Stimulated activated CD8-positive, alpha-beta memory T cell treated with anti-CD3 and anti-CD28 coated beads, Interleukin-7, amount 100 ng/mL, for 24 hours (primary cell): ENCODE data around the gene RPL29.
A peak's percentile ranks its signal among the peaks of the same experiment; 100 is the strongest.
"Not testable (repeated sequence)": the region's sequence is repeated elsewhere in the genome, so short reads cannot be mapped to it uniquely, and the experiment has no call there.

Source experiments
- DNase-seq: peaks from one replicate; pipeline ENCODE4 v3.0.0-alpha.2; 2020; ENCODE audit warnings: low read depth

Gene RPL29

GRCh38 chr3:52005571-52005986, 9.9 kb upstream of the RPL29 start:
- no peak for DNase-seq

GRCh38 chr3:52004906-52005395, 9.3 kb upstream of the RPL29 start:
- DNase-seq, result no peak

GRCh38 chr3:52004163-52004787, 8.6 kb upstream of the RPL29 start:
- no peak for DNase-seq

- no peak for DNase-seq
These were observed 7.1 kb upstream of the RPL29 start for GRCh38 chr3:52002748-52003147.

GRCh38 chr3:52001443-52001974, 5.8 kb upstream of the RPL29 start:
- DNase-seq, result peak; percentile 70

GRCh38 chr3:51999846-52000245, 4.2 kb upstream of the RPL29 start:
- no peak for DNase-seq

GRCh38 chr3:51998774-51999173, 3.1 kb upstream of the RPL29 start:
- no peak for DNase-seq

GRCh38 chr3:51997935-51998596, 2.4 kb upstream of the RPL29 start:
- no peak for DNase-seq

- no peak for DNase-seq
These were observed 1.5 kb upstream of the RPL29 start for GRCh38 chr3:51997172-51997571.

GRCh38 chr3:51994530-51994929, 1.2 kb downstream of the RPL29 start:
- no peak for DNase-seq

- not testable (repeated sequence) for DNase-seq
These were observed 2.0 kb downstream of the RPL29 start for GRCh38 chr3:51993657-51994056.

GRCh38 chr3:51992017-51992682, 3.5 kb downstream of the RPL29 start:
- no peak for DNase-seq

GRCh38 chr3:51990501-51990971, 5.2 kb downstream of the RPL29 start:
- not testable (repeated sequence) for DNase-seq

GRCh38 chr3:51988286-51989146, 7.2 kb downstream of the RPL29 start:
- no peak for DNase-seq

- no peak for DNase-seq
These were observed 8.1 kb downstream of the RPL29 start for GRCh38 chr3:51987568-51987967.

GRCh38 chr3:51986010-51986947, 9.4 kb downstream of the RPL29 start:
- no peak for DNase-seq

- no peak for DNase-seq
These were observed 10.6 kb downstream of the RPL29 start for GRCh38 chr3:51985063-51985462.

GRCh38 chr3:51984269-51984647, 11.4 kb downstream of the RPL29 start:
- DNase-seq, result no peak

GRCh38 chr3:51983578-51984268, 12.0 kb downstream of the RPL29 start:
- no peak for DNase-seq
